HG03196 (cell line): ENCODE data around the gene GPX2.

Experiments used
- ATAC-seq: cut with Tn5 transposase; IDR thresholded peaks from one replicate; pipeline ENCODE4 v1.9.1; 2021; ENCODE audit not compliant: unreplicated experiment

GPX2 gene

DNA sequence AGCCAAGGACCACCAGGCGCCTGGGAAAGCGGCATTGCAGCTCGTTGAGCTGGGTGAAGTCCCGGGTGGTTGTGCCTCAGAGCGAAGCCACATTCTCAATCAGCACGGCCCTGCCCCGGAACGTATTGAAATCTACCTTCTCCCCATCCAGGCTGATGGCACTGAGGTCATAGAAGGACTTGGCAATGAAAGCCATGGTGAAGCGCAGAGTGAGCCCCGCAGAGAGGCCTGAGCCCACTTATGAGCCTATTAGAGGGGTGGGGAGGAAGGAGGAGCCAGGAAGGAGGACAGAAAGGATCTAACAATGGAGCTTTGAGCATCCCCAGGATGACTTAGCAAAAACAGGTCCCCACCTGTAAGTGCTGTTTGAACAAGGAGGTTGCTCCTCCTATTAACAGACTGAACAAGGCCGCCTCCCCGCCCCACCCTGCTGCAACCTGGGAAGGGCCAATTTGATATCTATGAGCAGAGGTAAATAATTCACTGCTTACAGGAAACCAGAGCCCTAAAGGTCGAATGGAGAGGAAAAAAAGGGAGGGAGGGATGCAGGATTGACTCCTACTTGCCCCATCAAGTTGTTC is at the start of gene GPX2:
GPX2 (minus strand) TSS at position 215 of the 581 bp plus-strand sequence; CDS start at position 196, 19 bp downstream.
- no peak for ATAC-seq

DNA sequence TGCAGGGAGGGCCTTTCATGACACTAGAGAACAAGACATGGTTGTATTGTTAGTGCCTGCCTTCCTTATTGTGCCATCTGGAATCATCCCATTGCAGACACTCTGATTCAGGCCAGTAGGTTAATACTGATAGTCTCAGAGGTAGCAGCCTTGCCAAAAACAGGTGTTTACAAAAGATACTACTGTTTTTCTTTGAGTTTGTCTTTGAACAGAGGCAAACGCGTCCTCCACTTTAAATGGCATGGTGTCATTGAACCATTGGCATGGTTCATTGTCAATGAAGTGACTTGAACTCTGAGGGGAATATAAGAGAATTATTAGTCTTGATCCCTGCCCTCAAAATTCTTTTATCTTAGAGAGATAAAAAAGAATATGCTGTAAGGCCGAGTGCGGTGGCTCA is 48.4 kb upstream of the GPX2 start:
- ATAC-seq = no peak

DNA sequence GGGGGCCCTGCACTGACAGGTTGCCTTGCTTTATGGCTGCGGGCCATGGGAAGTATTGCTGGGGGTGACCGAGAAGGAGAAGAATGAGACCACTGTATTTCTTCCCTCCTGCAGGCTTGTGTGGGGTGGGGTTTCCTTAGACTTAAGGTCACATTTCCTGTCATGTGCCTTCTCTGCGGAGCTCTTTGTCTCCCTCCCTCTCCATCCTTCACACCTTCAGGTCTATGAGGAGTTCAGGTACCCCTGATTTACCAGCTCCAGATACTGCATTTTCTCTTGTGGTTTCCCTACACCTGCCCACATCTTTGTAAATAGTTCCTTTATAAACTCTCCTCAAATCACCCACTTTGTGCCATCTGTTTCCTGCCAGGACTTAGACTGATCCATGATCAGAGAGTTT is 47.8 kb upstream of the GPX2 start:
- no peak for ATAC-seq

DNA sequence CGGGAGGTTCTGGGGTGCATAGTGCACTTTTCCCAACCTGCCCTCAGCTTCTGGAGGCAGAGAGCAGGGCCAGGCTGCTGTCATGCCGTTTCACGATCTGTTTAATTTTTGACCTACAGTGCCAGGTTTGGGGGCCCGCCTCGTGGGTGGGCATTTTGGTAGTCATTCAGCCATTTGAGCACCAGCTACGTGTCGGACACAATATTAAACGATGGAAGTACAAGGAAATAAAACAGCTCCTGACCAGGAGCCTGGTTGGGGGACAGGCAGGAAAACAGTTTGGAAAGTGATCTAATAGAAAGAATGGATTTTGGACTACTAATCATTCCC is 44.9 kb upstream of the GPX2 start:
- ATAC-seq = no peak

DNA sequence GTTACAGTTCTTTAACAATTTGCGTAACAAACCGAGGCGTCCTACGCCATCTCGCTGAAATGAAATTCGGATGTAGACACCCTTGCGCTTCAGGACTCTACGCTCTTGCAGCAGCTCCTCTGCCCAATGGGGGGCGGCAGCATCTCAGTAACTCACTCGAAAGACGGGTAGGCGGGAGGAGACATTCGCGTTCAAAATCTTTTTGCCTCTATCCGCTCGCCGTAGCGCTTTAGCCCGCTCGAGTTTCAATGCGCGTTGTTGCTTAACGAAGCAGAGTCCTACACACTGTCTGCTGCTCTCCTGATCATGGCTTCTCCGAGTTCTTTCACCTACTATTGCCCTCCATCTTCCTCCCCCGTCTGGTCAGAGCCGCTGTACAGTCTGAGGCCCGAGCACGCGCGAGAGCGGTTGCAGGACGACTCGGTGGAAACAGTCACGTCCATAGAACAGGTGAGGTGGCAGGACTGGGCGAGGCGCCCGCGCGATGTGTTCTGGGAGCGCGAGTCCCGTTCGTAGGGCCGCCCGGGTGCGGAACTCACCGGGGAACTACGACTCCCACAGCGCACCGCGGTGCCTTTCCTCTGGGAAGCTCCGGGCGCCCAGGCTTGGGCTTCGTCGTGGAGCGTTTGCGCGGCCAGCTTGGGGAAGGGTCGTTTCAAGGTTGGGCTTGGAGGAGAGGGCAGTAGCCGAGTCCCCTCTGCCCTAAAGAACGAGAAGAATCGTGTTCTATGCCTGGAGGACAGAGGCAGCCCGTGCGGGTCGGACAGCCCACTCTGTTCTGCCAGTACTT is 44.3 kb upstream of the GPX2 start, which contains the start of gene FNTB:
FNTB (plus strand) TSS at position 248 of the 790 bp plus-strand sequence; CDS start at position 307, 59 bp downstream.
- peak; percentile 92 for ATAC-seq

DNA sequence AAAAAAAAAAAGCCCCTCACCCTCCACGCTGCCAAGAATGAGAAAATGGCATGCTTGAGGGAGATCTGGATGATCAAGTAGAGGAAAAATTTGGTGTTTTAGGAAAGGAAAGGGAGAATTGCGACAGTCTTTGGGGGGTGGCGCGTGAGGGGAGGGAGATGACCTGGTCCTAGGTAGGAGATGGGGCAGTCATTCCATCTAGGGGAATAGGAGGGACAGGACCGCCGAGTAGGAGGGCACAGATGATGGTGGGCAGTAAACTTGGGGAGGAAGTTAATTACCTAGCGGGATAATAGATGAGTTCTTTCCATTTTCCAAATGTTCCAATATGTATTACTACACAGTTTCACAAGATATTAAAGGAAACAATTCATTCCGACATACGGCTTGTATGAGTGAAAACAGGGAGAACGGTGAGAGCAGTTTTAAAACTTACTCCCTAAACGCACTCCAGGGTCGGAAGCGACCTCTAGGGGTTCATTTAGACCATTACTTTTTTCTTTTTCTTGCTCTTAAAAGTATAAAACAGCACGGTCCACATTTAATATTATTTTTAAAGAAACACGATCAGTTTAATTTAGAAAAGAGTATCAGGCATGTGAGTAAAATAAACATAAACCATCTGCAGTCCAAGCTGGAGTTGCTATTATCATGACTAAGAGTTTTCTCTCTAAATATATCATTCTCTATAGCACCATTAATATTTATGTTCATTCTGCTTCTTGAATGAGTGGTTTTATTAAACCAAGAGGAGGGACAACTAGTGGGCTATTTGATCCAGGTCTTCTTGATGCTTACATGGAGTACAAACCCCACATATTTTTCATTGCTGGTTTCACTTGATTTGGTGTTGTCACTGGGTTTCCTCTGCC is 41.1 kb upstream of the GPX2 start:
- ATAC-seq = no peak

DNA sequence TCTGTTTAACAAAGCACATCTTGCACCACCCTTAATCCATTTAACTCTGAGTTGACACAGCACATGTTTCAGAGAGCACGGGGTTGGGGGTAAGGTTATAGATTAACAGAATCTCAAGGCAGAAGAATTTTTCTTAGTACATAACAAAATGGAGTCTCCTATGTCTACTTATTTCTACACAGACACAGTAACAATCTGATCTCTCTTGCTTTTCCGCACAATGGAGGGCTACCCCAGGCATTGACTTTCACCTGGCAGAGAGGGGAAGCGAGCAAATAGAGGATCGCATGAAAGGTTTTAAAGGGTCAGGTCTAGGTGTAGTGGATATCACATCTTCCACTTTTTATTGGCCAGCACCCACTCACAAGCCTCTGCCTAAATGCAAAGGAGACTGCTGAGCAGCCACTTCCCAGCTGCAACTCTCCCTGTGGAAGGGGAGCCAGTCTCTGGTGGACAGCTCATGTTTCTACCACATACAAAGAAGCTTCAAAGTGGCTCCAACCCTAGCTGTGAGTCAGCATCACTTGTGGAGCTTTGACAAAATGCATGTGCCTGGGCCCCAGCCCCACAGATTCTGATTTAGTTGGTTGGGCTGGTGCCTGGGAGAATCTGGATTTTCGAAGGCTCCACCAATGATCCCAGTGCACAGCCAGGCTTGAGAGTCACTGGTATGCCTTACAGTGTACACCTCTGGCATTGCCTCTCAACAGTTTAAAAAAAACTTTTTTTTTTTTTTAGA is 37.0 kb upstream of the GPX2 start:
- no peak for ATAC-seq

DNA sequence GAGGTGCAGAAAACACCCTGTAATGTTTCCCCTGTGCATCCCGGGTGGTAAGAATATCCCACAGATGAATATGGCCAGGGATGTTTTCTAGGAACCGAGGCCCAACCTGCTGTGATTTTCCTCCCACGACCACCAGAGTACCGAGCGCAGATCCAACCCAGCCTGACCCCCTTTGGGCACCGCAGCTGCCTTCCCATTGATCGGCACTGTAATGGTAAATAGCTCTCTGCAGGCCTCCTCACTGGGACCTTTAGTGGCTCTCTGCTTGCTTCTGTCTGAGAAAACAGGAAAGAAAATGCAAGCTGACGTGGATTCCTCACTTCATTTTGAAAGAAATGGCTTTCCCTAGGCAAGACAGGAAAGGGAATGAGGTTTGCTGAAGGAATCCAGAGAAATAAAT is 32.0 kb upstream of the GPX2 start:
- ATAC-seq = no peak

DNA sequence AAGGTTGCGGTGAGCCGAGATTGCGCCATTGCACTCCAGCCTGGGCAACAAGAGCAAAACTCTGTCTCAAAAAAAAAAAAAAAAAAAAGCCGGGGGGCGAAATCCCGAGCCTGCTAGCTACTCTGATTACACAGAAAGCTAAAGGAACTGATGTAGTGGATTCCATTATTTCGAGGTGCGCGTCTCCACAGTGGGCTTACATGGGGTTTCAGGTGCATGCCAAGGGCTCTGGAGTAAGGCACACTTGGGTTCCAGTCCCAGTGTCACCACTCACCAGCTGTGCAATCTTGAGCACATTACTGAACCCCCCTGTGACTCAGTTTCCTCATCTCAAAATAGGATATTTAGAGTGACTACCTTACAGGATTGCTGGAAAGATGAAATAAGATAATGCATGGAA is 31.3 kb upstream of the GPX2 start:
- no peak for ATAC-seq

DNA sequence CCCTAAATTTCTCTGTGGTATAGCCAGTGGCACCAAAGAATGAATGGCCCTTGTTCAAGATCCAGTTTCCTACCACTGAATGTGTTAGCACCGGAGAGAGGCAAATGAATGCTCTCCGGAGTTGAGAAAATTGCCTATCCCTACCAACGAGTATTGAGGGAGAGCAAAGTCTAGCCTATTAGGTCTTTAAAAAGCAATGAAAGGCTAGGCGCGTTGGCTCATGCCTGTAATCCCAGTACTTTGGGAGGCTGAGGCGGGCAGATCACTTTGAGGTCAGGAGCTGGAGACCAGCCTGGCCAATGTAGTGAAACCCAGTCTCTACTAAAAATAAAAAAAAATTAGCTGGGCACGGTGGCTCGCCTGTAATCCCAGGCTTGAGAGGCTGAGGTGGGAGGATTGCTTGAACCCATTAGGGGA is 30.5 kb upstream of the GPX2 start:
- no peak for ATAC-seq

DNA sequence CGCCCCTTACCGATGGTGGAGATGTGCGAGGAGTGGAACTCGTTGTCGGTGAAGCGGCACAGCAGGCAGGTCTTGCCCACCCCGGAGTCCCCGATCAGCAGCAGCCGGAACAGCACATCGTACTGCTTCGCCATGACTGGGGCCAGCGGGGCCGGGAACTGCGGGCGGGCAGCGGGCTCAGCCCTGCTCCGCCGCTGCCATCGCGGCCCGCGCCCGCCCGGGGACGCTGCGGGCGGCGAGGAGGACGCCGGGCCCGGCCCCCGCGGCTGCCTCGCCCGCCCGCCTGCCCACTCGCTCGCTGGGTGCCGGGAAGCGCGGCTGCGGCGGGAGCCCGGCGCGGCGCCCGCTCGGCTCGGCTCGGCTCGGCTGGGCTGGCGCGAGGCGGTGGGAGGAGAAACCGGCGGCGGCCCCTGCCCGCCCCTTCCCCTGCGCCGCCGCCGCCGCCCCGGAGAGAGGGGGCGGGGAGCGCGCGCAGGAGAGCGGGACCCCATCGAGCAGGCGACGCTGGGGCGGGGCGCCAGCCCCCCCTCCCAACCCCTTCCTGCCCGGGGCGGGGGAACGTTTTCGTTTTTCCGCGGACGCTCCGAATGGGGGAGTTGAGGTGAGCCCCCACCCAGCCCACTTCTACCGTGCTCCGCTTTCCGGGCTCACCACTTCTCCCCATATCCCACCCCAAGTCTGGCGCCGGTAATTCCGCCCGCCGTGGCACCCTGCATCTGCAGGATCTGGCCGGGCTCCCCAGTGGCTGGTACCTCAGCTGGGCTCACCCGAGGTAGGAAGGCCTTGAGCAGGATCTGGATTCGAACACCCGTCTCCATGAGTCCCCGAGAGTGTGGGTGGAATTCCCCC is 29.6 kb upstream of the GPX2 start, which contains the start of gene RAB15:
RAB15 (minus strand) TSS at position 394 of the 849 bp plus-strand sequence; CDS start at position 134, 260 bp downstream.
- ATAC-seq = no peak

DNA sequence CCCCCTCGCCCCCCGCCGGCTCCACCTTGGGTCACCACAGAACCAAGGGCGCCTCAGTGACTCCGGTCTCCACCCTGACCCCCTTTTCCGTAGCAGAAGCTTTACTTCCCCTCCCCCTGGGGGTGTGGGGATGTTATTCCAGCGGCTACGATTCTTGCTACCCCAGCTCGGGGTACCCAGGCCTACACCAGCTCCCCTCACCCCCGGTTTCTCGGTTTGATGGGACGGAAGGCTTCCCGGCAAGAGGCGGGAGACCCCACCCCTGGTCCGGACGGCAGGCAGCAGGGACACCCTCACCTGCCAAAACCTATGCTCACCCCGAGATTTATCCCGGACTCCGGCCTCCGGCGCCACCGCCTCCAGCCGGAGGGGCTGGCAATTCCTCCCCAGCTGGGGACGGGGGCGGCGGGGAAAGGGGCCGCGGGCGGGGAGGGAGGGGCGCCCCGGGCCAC is 29.0 kb upstream of the GPX2 start:
- ATAC-seq = no peak

DNA sequence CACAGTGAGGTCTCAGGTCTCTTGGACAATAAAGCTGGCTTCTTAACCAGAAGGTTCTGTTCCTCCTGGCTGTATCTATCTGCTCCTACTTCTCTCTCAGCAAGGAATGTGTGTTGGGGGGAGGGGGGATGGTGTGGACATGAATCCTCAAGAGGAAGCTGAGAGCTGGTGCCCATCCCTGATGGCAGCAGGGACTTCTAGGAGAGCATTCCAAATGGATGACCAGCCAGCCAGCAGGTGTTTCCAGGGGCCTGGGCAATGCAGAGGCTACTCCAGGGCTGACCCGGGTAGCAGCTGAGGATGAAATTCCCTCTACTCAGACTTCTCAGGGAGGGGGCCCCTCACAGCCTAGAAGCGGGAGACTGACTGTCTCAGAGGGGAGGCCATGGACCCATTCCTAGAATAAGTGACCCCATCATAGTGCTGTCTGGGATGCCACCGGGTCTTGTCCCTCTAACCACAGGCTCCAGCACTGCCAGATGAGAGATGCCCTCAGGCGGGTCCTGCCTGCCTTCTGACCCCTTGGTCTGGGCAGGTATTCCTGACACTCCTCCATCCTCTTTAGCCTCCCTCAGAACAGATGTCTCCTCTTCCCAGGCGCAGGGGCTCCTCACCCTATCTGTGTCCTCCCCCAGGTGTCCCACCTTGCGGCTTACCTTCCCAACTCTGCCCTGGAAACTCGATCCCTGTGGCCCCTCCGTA is 28.4 kb upstream of the GPX2 start:
- ATAC-seq = no peak

DNA sequence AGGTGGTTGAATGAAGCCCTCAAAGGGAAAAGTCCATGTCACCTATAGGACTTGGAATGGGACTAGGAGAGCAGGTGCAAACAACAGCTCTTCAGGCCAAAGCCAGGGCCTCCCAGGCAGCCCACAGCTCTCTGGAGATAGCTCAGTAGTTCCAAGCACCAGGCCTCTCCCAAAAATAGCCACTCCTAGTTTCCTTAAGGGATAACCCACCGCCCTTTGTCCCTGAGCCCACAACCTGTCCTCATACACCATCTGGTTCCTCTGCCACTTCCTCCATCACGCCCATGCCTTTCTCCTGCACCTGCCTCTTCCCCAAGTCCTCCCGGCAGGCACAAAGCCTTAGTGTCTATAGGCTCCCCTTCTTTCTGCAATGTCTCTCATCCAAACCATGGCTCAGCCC is 27.5 kb upstream of the GPX2 start:
- ATAC-seq = no peak

DNA sequence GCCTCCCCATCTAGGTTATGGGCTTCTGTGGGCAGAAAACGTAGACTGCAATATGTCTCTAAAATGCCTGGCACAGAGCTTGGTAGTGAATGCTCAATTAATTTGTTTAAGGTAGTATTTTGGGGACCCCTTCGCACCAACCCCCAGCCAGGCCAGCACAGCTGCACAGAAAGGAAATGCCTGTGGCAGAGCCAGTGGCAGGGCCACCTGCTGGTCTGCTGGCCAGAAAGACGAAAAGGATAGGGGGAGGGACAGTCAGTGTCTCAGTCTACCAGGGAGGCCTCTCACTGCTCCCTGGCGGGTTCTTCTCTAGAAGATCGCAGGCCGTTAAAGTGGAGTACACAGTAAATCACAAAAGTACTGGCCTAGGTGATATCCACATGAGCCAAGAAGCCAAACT is 26.1 kb upstream of the GPX2 start:
- ATAC-seq = no peak

DNA sequence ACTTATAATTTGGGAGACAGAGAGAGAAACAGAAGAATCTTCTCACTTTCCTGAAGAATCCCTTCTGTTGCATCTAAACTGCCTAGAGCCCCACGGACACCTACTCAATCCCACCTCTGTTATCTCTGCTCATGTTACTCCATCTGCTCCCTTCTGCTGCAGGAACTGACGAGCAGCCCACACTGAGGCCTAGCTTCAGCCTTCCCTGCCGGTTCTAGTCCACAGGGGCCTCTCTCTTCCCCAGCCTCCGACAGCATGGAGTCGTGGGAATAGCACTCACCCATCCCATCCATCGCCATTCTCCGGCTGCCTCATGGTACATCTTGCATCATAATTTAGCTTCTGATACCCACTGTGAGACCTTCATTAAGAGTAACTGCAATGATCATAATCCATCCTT is 25.6 kb upstream of the GPX2 start:
- ATAC-seq = no peak

DNA sequence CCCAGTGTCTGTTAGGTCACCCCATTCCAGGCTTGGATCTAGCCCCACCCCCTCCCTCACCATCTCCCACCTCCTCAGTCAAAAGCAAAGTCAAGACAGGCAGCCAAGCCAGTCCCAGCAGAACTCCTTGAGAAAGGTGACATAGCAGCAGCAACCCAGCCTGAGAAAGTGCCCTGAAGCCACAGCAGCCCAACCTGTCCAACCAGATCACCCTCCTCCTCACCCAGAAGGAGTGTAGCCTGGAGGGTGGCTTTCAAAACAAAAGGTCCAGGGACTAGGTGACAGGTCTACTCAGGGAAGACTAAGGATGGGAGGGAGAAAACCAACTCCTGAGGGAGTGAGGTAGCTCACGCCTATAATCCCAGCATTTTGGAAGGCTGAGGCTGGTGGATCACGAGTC is 24.4 kb upstream of the GPX2 start:
- no peak for ATAC-seq

DNA sequence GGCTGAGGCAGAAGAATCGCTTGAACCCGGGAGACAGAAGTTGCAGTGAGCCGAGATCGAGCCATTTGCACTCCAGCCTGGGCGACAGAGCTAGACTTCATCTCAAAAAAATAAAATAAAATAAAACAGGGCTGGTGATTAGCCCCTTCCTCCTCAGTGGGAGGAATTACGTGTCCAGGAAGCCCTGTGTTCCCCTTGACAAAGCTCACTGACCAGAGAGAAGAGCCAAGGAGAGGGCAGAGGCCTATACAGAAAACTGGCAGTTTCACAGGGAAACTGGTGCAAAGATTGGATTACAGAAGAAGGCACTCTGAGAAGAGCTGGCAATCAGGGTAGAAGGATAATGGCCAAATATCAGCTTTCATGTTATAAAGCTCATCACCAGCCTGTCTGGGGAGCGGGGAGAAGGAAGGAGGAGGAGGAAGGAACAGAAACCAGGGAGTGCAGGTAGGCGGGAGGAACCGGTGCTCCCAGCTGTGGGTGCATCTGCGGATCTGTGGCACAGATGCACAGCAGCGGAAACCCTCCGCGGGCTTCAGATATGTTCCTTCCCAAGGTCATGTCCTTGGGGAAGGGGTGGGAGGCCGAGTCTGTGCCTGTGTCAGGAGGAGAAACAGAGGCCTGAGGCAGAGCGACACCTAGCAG is 22.9 kb upstream of the GPX2 start:
- no peak for ATAC-seq

DNA sequence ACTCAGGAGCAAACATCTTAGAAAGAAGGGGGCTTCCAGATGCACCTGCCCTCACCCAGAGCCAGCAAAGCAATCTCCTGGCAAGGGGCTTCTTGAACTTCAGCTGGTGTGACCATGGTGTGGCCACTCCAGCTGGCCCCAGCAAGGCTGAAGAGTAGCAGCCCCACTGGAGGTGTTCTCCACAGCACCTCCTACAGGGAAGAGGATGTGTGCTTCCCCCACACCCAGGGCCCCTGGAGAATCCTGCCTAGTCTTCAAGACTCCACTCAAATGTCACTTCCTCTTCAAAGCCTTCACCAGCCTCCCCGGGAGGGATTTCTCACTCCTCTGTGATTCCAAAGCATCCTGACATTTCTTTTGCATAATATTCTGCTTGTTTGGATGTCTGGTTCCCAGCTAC is 21.1 kb upstream of the GPX2 start:
- ATAC-seq = no peak
